Astrocyte of the spinal cord (primary cell): ENCODE measurements around the gene RPL23.
A peak's percentile ranks its signal among the peaks of the same experiment; 100 is the strongest.

Experiments
- DNase-seq: peaks from one replicate; pipeline ENCODE4 v3.0.0; 2011; ENCODE audit warnings: low read depth, low spot score
- H3K4me3 ChIP-seq: 2 replicates; pipeline ENCODE4 v1.5.1; 2011; ENCODE audit warnings: low read depth, mild to moderate bottlenecking, low read length, moderate library complexity
- CTCF ChIP-seq: IDR thresholded peaks from 2 replicates; pipeline ENCODE4 v1.5.1; 2012; ENCODE audit warnings: low read depth, mild to moderate bottlenecking, low read length, inconsistent platforms
- in situ Hi-C: cut with HindIII; loops from 2 replicates; pipeline ENCODE4 v1.10.0; 2017; ENCODE audit warnings: low sequenced_read_pairs

RPL23 gene

GRCh38 chr17:38798614-38799500 is 54.7 kb downstream of the RPL23 start:
- H3K4me3 ChIP-seq, result peak overlapping the region; percentile 76
- in situ Hi-C loops, result no loop called here
- peak; percentile 25 for DNase-seq
- no peak for TF ChIP-seq CTCF
